Measurements from ENCODE around the gene SEC62. TPM values are rescaled to one million over a fixed set of nuclear protein-coding genes. Genes with fewer than 3 reads are reported as not detected.

The SEC62 gene
- total RNA-seq, 1 experiment from 2014 or later, result 34.6 TPM

DNA sequence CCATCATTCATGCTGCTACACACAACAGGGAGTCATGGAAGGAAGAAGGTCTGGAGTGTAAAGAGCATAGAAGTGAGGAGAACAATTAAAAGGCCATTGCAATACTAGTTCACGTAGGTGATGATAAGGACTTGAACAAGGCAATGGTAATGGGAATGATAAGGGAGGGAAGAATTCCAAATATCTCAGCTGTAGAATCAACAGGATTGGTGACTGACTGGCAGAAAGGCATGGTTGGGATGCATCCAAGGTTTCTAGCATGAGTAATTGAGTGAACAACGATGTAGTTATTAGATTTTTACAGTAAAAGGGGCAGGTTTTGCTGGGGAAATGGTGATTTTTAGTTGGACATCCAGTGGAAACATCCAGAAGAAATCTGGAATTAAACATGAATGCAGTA, 2.4 kb upstream of the SEC62 start:
- DNase-seq (ENCODE audit: low read depth, low spot score), result no peak
- in situ Hi-C loops (cut with HindIII; ENCODE audit: low pct_unique_long_range_greater_than_20kb, low sequenced_read_pairs), result no loop called here

DNA sequence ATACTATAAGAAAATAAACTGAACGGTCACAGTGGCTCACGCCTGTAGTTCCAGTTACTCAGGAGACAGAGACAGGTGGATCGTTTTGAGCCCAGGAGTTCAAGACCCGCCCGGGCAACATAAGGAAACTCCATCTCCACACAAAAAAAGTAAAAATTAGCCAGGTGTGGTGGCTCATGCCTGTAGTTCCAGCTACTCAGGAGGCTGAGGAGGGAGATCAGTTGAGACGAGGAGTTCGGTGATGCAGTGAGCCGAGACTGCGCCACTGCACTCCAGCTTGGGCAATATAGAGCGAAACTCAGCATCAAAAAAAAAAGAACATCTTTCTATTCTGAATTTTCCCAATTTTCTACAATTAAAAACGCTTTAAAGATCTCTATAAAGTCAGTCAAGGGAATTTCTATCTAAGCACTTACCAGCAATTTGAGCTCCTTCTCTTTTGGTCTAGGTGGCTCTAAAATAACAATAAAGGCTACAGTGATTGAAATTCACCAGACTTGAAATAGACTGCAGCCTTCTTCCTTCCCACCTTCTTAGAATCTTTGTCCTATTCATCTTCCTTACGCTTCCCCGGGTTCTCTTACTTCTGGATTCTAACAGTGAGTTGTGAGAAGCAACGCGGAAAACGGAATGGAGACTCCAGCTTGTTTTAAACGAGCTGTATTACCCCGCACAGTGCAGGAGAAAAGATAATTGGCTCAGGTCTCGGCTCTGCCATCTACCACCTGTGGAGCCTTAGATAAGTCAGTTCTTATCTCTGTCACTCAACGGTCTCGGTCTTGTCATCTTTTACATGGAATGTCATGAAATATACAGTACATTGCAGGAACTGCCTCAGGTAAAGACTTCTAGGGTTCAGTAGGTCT, 812 bp upstream of the SEC62 start:
- in situ Hi-C loops (cut with HindIII; ENCODE audit: low pct_unique_long_range_greater_than_20kb, low sequenced_read_pairs), result no loop called here
- DNase-seq (ENCODE audit: low read depth, low spot score), result no peak

DNA sequence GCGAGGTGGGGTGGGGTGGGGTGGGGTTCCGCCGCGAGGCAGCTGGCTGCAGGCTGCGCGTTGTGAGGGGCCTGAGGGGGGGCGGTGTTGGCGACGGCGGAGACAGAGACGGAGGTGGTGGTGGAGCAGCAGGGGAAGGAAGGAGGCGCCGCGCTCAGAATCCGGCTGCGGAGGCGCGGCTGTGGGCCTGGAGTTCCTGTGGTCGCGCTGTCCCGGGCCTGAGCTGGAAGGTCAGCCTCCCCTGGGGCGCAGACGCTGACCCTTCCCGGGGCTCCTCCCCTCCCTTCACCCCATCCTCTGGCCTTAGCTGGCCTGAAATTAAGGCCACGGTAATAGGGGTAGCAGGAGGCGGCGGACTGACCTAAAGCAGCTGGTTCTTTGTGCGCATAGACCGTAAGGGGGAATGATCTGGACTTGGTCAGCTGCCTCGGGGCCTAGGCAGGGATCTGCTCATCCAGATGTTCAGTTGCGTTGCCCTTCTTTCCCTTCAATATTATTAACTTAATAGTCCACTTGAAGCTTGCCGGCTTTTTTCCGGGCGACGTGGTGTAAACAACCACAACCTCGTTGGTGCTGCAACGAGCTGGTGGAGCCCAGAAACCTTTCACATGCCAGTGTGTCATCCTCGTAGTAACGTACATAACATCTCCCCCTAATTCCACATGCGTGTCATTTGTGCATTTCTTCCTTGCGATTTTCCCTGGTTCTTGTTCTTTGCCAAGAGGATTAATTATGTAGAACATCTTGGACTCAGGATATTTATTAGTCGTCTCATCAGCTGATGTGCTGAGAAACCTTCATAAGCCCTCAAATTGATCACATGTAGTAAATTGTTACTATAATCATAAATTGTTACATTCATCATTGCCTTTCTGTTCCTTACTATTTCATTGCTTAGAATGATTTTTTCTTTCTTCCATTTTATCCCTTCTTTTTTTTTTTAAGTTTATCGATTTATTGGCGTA, 626 bp downstream of the SEC62 start:
- in situ Hi-C loops (cut with HindIII; ENCODE audit: low pct_unique_long_range_greater_than_20kb, low sequenced_read_pairs), result no loop called here
- peak; percentile 25 for DNase-seq (ENCODE audit: low read depth, low spot score)

DNA sequence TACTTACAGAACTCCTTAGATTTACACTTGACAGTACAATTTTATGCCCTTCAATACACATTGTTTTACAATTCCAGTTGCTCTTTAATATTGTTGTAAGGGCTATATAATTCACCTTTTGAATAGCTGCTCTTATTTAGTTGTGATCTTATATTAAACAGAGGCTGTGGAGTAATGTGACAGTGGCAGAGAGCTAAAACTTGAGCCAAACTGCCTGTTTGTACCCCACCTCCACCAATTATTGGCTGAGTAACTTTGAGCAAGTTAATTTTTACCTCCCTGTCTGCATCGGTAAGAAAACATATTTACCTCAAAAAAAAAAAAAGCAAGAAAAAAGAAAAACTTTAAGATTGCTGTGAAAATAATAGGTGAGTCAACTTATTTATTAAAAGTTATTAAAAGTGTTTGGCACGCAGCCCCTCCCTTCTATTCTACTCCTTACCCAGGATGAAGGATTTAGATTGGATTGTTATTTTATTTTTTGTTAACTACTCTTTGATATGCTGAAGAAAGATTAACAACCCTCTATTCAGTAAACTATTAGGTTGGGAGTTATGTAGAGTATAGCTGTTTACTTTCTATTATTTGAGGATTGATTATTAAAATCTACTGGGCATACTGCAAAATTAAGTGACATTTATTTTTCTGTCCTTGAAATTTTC, 1.7 kb downstream of the SEC62 start:
- in situ Hi-C loops (cut with HindIII; ENCODE audit: low pct_unique_long_range_greater_than_20kb, low sequenced_read_pairs), result no loop called here

DNA sequence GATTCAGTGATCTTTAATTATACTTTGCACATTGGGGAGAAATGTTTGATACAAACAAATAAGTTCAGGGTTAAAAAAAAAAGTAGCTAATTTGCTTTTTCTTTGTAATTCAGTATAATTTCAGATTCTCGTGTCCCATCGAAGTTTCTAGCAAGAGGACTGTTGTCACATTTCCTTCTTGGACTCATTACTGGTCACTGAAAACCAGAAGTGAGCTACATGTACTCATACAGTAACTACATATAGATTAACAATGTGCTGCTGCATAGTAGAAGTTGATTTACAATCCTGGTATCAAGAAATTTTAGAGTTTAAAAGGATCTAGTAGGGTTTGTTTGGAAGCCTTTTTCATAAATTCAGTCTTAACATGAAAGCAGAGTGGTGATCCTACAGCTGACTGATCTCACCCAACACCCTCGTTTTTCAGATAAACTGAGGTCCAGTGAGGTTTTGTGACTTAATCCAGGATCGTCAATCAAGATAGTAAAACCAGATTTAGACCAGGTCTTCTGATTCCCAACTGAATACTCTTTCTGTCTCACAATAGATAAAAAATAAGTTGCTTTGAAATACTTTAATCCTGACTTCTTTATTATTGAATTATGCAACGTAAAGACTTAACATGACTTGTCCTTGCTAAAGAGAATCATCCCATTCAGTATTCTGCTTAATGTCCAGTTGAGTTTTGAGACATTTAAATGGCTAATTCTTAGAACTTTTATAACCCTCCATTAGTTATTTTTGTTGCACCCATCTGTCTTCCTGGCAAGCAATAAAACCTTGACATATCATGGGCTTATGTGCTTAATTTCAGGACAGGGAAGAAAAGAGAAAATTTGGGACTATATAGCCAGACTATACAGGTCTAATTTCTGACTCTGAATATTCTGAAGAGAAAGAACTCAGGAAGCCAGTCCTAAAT, 2.8 kb downstream of the SEC62 start:
- no peak for DNase-seq (ENCODE audit: low read depth, low spot score)
- in situ Hi-C loops (cut with HindIII; ENCODE audit: low pct_unique_long_range_greater_than_20kb, low sequenced_read_pairs), result no loop called here

More for the DNA sequence above, 1.7 kb downstream of the SEC62 start:
- no peak for DNase-seq (ENCODE audit: low read depth, low spot score)

DNA sequence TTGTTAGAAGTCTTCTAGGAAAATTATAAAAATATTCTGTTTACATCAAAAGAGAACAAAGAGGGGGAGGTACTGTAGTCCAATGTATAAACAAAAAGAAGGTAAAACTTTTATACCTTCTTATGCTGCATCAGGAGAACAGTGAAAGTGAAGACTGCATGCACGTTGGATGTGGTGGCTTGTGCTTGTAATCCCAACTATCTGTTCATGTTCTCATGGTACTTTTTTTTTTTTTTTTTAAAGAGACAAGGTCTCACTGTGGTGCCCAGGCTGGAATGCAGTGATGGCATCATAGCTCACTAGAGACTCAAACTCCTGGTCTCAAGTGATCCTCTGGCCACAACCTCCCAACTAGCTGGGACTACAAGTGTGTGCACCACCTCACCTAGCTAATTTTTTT, 4.2 kb downstream of the SEC62 start:
- in situ Hi-C loops (cut with HindIII; ENCODE audit: low pct_unique_long_range_greater_than_20kb, low sequenced_read_pairs), result no loop called here
- no peak for DNase-seq (ENCODE audit: low read depth, low spot score)

DNA sequence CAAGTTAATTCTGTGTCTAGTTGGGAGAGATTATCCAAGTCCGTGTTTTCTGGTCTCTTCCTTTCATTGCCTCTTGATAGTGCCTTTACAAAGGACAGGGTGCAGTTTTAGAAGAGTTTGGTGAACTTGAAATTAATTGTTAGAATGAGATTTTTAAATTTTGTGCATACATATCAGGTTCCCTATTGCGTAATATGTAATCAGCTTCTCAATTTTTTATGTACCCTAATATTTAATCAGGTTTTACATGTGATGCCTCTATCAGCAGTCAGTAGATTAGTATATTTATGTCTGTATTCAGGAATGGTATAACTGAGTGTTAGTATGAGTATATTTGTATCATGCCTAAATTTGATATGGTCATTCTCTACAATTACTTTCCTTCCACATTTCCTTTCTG, 4.9 kb downstream of the SEC62 start:
- in situ Hi-C loops (cut with HindIII; ENCODE audit: low pct_unique_long_range_greater_than_20kb, low sequenced_read_pairs), result no loop called here
- DNase-seq (ENCODE audit: low read depth, low spot score), result no peak

DNA sequence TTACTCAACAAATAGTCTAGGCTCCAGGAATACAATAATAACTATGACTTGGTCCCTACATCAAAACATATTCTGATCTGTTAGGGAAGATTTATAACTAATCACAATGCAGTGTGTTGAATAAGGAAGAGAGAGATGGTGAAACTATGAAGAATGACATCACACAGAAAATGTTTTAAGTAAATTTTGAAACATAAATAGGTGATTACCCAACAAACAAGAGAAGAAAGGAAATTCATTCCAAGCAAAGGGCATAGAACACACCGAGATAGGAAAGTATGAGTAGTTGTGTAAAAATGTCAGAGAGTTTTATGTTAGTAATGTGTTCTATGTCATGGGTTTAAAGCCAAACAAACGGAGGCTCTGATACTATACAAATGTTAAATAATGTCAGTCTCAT, 13.4 kb downstream of the SEC62 start:
- DNase-seq (ENCODE audit: low read depth, low spot score), result no peak
- in situ Hi-C loops (cut with HindIII; ENCODE audit: low pct_unique_long_range_greater_than_20kb, low sequenced_read_pairs), result no loop called here

DNA sequence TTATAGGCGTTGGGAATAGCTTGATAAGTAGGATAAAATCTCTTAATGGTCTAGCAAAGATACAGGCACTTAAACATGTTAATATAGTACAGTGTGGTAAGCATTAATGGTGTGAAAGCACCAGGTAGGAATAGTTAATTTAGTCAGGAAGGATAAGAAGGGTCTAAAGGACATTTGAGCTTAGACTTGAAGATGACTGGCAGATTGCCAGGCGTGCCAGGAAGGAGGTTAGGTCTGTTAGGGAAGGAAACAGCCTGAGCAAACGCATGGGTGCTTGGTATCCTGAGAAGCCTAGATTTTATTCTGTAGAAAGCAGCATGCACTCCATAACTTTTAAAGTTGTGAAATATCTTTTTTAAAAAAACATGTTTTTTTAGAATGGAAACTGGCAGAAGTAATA, 17.7 kb downstream of the SEC62 start:
- no peak for DNase-seq (ENCODE audit: low read depth, low spot score)
- in situ Hi-C loops (cut with HindIII; ENCODE audit: low pct_unique_long_range_greater_than_20kb, low sequenced_read_pairs), result no loop called here

DNA sequence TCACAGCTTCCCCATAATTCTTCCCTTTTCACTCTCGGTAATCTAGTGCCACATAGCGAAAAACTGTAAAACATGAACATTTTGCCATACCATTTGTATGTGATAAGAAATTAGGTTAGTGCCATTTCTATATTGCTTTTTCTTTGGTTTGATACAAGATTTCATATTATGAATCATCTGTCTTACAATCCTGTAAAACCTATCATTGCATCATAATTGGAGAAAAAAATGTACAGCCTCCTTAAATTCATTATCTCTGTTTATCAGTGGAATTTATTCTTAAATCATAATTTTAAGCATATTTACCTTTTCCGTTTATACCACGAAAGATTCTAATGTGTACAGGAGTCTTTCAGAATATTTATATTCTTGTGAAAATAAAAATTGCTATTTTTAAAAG, 23.8 kb downstream of the SEC62 start:
- no peak for DNase-seq (ENCODE audit: low read depth, low spot score)
- in situ Hi-C loops (cut with HindIII; ENCODE audit: low pct_unique_long_range_greater_than_20kb, low sequenced_read_pairs), result no loop called here

DNA sequence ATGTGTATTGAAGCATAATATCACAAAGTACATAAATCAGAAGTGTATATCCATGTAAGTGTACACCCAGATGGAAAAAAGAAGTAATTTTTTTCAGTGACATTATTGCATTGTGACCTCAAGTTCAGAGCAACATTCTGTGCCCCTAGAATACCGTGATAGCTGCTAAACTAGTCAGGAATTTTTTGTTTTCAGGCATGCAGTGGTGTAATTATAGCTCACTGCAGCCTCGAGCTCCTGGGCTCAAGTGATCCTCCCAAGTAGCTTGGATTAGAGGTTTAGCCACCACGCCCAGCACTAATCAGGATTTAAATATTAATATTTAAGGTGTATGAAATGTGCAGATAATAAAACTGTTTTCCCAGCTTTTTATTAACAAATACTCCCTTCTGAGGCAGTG, 25.5 kb downstream of the SEC62 start:
- in situ Hi-C loops (cut with HindIII; ENCODE audit: low pct_unique_long_range_greater_than_20kb, low sequenced_read_pairs), result no loop called here
- DNase-seq (ENCODE audit: low read depth, low spot score), result no peak

DNA sequence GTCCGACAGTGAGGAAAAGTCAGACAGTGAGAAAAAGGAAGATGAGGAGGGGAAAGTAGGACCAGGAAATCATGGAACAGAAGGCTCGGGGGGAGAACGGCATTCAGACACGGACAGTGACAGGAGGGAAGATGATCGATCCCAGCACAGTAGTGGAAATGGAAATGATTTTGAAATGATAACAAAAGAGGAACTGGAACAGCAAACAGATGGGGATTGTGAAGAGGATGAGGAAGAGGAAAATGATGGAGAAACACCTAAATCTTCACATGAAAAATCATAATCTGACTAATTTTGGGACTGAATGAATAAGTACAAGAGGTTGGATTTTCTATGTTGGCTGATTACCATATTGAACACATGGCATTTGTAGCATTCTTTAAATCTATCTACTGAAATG, 26.2 kb downstream of the SEC62 start:
- DNase-seq (ENCODE audit: low read depth, low spot score), result no peak
- in situ Hi-C loops (cut with HindIII; ENCODE audit: low pct_unique_long_range_greater_than_20kb, low sequenced_read_pairs), result no loop called here

DNA sequence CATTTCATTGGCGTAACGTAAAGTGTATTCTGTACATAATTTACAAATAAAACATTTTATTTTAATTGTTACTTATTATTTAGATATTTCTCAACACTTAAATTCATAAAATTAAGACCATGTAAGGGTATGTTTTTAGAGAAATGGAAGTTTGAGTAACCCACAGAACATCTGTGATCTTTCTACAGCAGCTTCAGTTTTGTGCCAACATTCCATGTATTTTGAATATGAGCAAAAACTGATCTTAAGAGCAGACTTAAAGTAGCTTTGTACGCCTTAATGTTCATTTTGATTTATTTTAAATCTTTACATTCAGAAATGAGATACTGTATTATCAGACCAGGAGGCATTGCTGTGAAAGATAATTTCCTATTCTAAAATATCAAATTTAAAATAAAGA, 27.2 kb downstream of the SEC62 start:
- DNase-seq (ENCODE audit: low read depth, low spot score), result no peak
- in situ Hi-C loops (cut with HindIII; ENCODE audit: low pct_unique_long_range_greater_than_20kb, low sequenced_read_pairs), result no loop called here

DNA sequence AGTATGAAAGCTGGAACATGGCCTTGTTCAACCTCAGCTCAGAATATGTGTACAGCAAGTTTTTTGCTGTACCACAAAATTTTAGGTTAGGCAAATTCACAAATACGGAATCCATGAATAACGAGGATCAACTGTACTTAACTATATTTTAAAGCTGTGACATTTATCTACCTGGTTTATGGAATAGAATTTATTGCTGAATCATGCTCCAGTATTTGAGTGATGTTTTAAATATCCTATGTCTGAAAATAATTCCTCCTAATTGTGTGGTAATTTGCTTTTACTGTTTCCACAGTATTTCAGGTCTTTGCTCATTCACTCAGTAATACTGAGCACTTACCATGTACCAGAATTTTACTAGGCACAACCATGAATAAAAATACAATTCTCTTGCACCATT, 29.5 kb downstream of the SEC62 start:
- no peak for DNase-seq (ENCODE audit: low read depth, low spot score)
- in situ Hi-C loops (cut with HindIII; ENCODE audit: low pct_unique_long_range_greater_than_20kb, low sequenced_read_pairs), result no loop called here

DNA sequence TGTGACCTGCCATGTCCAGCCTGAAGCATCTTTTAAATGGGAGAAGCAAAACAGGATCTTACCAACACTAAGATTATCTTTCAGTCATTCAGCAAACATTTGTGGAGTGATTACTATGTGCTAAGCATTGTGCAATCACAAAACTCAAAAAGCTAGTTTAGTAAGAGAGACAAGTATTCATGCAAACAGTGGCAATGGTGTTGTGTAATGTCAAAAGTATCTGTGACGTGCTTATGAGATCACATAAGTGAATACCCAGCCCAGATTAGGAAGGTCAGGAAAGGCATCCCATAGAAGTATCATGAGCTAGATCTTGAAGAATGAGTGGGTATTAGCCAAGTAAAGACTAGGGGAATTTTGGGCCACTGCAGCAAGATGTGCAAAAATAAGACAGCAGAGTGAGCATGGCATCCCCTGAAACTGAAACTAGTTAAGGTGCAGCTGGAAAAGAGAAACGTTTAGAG, 32.1 kb downstream of the SEC62 start:
- no peak for DNase-seq (ENCODE audit: low read depth, low spot score)

DNA sequence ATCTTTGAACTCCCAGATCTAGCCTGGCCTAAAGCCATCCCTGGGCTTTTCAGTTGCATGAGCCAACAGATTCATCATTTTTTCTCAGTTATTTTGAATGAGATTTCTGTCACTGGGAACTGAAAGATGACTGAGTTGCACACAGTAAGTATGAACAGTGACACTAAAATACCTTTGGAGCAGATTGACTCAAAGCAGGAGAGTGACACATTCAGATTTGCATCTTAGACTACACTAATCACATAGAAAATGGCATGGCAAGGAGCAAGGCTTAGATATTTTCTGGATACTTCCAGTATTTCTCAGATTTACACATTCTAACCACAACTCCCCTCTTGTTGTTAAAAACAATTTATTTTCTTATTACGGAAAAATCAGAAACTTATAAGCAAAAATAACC, 32.8 kb downstream of the SEC62 start:
- in situ Hi-C loops (cut with HindIII; ENCODE audit: low pct_unique_long_range_greater_than_20kb, low sequenced_read_pairs), result no loop called here
- DNase-seq (ENCODE audit: low read depth, low spot score), result no peak

More for the DNA sequence above, 32.1 kb downstream of the SEC62 start:
- in situ Hi-C loops (cut with HindIII; ENCODE audit: low pct_unique_long_range_greater_than_20kb, low sequenced_read_pairs), result no loop called here

DNA sequence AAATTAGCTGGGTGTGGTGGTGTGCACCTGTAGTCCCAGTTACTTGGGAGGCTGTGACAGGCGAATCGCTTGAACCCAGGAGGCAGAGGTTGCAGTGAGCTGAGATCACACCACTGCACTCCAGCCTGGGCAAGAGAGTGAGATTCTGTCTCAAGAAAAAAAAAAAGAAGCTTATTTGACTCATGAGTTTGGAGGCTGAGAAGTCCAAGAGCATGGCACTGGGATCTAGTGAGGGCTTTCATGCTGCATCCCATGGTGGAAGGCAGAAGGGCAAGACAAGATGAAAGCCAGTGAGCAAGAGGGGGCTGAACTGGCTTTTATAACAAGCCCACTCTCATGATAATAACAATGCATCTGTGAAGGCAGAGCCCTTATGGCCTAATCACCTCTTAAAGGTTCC, 33.4 kb downstream of the SEC62 start:
- no peak for DNase-seq (ENCODE audit: low read depth, low spot score)
- in situ Hi-C loops (cut with HindIII; ENCODE audit: low pct_unique_long_range_greater_than_20kb, low sequenced_read_pairs), result no loop called here

Measured in SK-MEL-5 (cell line).